Right lobe of liver (tissue), 4 donors: ENCODE results near the gene ARID5B.

Source experiments
- CTCF ChIP-seq, 4 donors: fragments of 200-600 bp in 3 of 4; fragments of 450-650 bp in 1 of 4; IDR thresholded peaks; one replicate each; pipeline versions ENCODE4 v1.5.1 to v1.8.0; 2016 to 2022; ENCODE audit warnings: antibody characterized with exemption in 4 of 4, mild to moderate bottlenecking in 2 of 4
- POLR2A ChIP-seq: fragments of 450-650 bp; IDR thresholded peaks from one replicate; pipeline ENCODE4 v1.6.1; 2017; ENCODE audit warnings: antibody characterized with exemption, mild to moderate bottlenecking
- donor health status: DM: no; HTN: no; CAD: no.
- donor health status: DM: no; HTN: no; CAD: no.
- donor health status: DM: no; HTN: yes; CAD: no.

GRCh38 chr10:62054408-62054807 is 152.9 kb downstream of the ARID5B start:
- no peak for TF ChIP-seq CTCF (IDR thresholded peaks at IDR 0.05)
- no peak for TF ChIP-seq POLR2A
